Eye (tissue), 1 donor: Measurements from ENCODE around the gene DGCR8.

Experiments
- DNase-seq: peaks from one replicate; pipeline ENCODE4 v3.0.0-alpha.2; 2015

Gene DGCR8

DNA sequence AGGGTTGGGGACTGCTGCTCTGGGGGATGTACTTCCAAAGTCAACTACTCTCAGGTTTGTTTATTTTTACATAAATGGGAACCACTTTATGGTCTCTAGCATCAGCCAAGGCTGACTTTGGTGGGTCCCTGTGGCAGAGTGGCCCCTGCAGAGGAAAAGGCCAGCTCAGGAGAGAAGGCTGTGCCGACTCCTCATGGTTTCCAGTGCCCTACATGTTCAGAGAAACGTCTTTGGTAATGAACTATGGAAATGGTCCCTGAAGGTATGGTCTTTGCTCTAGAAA, 48.5 kb downstream of the DGCR8 start:
- DNase-seq, result no peak

GRCh38 chr22:20128902-20129746, 49.1 kb downstream of the DGCR8 start:
- peak; percentile 29 for DNase-seq

GRCh38 chr22:20129747-20130014, 49.6 kb downstream of the DGCR8 start:
- DNase-seq, result no peak

DNA sequence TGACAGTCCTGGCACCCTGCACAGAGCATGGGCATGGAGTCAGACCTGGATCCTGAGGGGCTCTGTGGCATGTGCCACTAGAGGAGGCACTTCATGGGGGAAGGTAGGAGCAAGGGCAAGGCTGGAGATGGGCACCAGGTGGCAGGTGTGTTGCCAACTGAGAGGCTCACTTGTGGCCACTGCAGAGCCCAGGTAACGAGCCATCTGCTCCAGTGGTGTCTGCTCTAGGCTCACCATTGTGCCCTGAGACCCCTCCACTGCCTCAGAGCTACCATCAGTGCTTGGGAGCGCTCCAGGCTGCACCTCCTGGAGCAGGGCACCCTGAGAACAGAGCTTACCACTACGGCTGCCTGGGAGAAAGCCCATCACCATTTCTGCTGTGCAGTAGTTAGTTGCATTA, 50.3 kb downstream of the DGCR8 start:
- DNase-seq, result no peak

- peak; percentile 92 for DNase-seq
Observed at GRCh38 chr22:20130731-20131596, 50.9 kb downstream of the DGCR8 start.

GRCh38 chr22:20131597-20131858, 51.5 kb downstream of the DGCR8 start, which contains the start of gene ZDHHC8:
TSS of gene ZDHHC8 (plus strand) at chr22:20131804. CDS start at chr22:20131948, 144 bp downstream.
- no peak for DNase-seq

- no peak for DNase-seq
Observed at GRCh38 chr22:20131859-20132685, 52.0 kb downstream of the DGCR8 start.

GRCh38 chr22:20132686-20133246, 52.7 kb downstream of the DGCR8 start:
- DNase-seq, result no peak

GRCh38 chr22:20133930-20134549, 54.0 kb downstream of the DGCR8 start:
- DNase-seq, result no peak

- DNase-seq, result no peak
Observed at GRCh38 chr22:20135265-20135664, 55.2 kb downstream of the DGCR8 start.

GRCh38 chr22:20135806-20136602, 56.0 kb downstream of the DGCR8 start:
- DNase-seq, result no peak

GRCh38 chr22:20136603-20136873, 56.5 kb downstream of the DGCR8 start:
- no peak for DNase-seq

- no peak for DNase-seq
Observed at GRCh38 chr22:20137113-20137512, 57.1 kb downstream of the DGCR8 start.

GRCh38 chr22:20137671-20138416, 57.8 kb downstream of the DGCR8 start:
- no peak for DNase-seq

DNA sequence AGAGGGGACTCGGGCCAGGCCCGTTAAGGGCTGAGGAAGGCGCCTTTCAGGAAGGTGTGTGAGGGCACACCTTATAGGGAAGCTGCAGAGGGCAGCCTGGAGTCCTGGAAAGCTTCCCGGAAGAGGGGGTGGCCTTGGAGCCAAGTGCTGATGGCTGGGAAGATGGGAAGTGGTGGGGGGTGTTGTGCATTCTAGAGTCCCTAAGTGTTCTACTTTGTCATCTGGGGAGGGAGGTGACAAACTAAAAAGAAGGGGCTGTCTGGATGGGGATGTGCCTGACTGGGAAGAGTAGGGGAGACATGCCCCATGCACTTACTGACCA, 58.3 kb downstream of the DGCR8 start:
- no peak for DNase-seq

GRCh38 chr22:20138868-20139267, 58.8 kb downstream of the DGCR8 start:
- no peak for DNase-seq

GRCh38 chr22:20139391-20140106, 59.5 kb downstream of the DGCR8 start:
- DNase-seq, result no peak

- no peak for DNase-seq
Observed at GRCh38 chr22:20140107-20140445, 60.0 kb downstream of the DGCR8 start.

DNA sequence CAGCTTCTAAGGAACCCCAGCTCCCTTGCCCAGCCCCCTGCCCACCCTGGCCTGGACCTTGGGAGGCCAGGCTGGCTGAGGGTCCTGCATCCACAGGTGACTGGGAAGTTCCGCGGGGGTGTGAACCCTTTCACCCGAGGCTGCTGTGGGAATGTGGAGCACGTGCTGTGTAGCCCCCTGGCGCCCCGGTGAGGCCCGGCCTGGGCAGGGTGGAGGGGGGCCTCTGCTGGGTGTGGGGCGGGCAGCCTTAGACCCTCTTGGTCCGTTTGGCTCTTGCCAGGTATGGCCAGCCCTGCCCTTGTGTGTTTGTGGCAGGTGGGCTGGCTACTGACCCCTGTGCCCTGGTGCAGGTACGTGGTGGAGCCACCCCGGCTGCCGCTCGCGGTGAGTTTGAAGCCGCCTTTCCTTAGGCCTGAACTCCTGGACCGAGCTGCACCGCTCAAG, 60.5 kb downstream of the DGCR8 start:
- DNase-seq, result no peak

GRCh38 chr22:20141186-20142077, 61.4 kb downstream of the DGCR8 start:
- DNase-seq, result no peak
